HCT116 (cell line): Measurements from ENCODE around the gene TMEM40. TPM values are rescaled to one million over a fixed set of nuclear protein-coding genes. Genes with fewer than 3 reads are reported as not detected.

ENCODE experiments used
- ATAC-seq: fragments of 200-7000 bp; cut with Tn5 transposase; 2 replicates; pipeline ENCODE4 v1.9.1; 2020; ENCODE audit warnings: mild to moderate bottlenecking, moderate library complexity
- BruUV-seq: library from RNA; stranded (reverse); fragments of 400-500 nt; replicated peaks from 2 replicates; lab custom pipeline; 2021; lab: Mats Ljungman, UMichigan
- CTCF ChIA-PET: fragments of 300-600 bp; sonication (Branson Sonifier 250); formaldehyde crosslinking; loops from one replicate; lab custom pipeline; 2021; ENCODE audit warnings: antibody characterized with exemption; lab: Charles Lee
- POLR2A ChIA-PET: fragments of 300-600, 350-600 bp; sonication (Branson Sonifier 250); formaldehyde crosslinking; loops from one replicate; lab custom pipeline; 2021; ENCODE audit warnings: antibody characterized with exemption; lab: Charles Lee
- RAD21 ChIA-PET, 2 experiments: fragments of 300-600 bp; sonication (Branson Sonifier 250); formaldehyde crosslinking; loops; one replicate each; lab custom pipeline; 2023; ENCODE audit warnings: low total read pairs in 2 of 2; ENCODE audit not compliant: uncharacterized antibody in 2 of 2, unreplicated experiment in 2 of 2, low non-redundant PET in 1 of 2; lab: Charles Lee
- DNase-seq: peaks from one replicate; pipeline ENCODE4 v3.0.0-alpha.2; 2010; ENCODE audit warnings: low read depth, low spot score
- H2AFZ ChIP-seq: fragments of 200-600 bp; shearing (Covaris generic), sonication (generic); 2 replicates; pipeline ENCODE4 v1.6.1; 2017; ENCODE audit warnings: low read depth, mixed run types, mixed read lengths, antibody characterized with exemption, low read length; ENCODE audit not compliant: poor library complexity, severe bottlenecking
- H3K27ac ChIP-seq: 2 replicates; pipeline ENCODE4 v1.5.1; 2012; ENCODE audit warnings: low read depth, low read length
- H3K27me3 ChIP-seq: fragments of 200-600 bp; sonication (generic); 2 replicates; pipeline ENCODE4 v1.6.1; 2016; ENCODE audit warnings: mixed run types, low read length, mixed read lengths; ENCODE audit not compliant: insufficient read depth
- H3K36me3 ChIP-seq, 2 experiments: fragments of 200-500 bp in 1 of 2; fragments of 200-600 bp in 1 of 2; sonication (Bioruptor generic) in 1 of 2; sonication (generic) in 1 of 2; 2 replicates each; pipeline versions ENCODE4 v1.5.1 to v1.6.1; 2014 to 2016; ENCODE audit warnings: low read length in 2 of 2, inconsistent platforms in 1 of 2, mixed read lengths in 1 of 2, mixed run types in 1 of 2; ENCODE audit not compliant: insufficient read depth in 2 of 2, control insufficient read depth in 1 of 2
- H3K4me1 ChIP-seq, 2 experiments: fragments of 200-600 bp in 1 of 2; sonication (generic) in 1 of 2; 2 replicates each; pipeline versions ENCODE4 v1.5.1 to v1.6.1; 2012 to 2017; ENCODE audit warnings: low read length in 2 of 2, inconsistent platforms in 1 of 2, mild to moderate bottlenecking in 1 of 2, mixed read lengths in 1 of 2, mixed run types in 1 of 2, moderate library complexity in 1 of 2; ENCODE audit not compliant: insufficient read depth in 2 of 2, control insufficient read depth in 1 of 2
- H3K4me2 ChIP-seq: fragments of 200-600 bp; sonication (generic); 2 replicates; pipeline ENCODE4 v1.6.1; 2017; ENCODE audit warnings: mixed run types, low read length, mixed read lengths
- H3K4me3 ChIP-seq, 2 experiments: fragments of 200-600 bp in 1 of 2; sonication (generic) in 1 of 2; replicated peaks in 1 of 2; 2 replicates each; pipeline ENCODE4 v1.5.1; 2011 to 2016; ENCODE audit warnings: low read length in 2 of 2, control low read depth in 1 of 2, low read depth in 1 of 2, mild to moderate bottlenecking in 1 of 2, mixed read lengths in 1 of 2, mixed run types in 1 of 2
- H3K79me2 ChIP-seq: fragments of 200-600 bp; sonication (generic); 2 replicates; pipeline ENCODE4 v1.6.1; 2017; ENCODE audit warnings: mild to moderate bottlenecking, mixed run types, low read length, moderate library complexity, mixed read lengths; ENCODE audit not compliant: insufficient read depth
- H3K9ac ChIP-seq: fragments of 200-600 bp; sonication (generic); 2 replicates; pipeline ENCODE4 v1.6.1; 2016; ENCODE audit warnings: low read length, mixed read lengths
- H3K9me2 ChIP-seq: fragments of 200-600 bp; sonication (generic), shearing (Covaris generic); 2 replicates; pipeline ENCODE4 v1.6.1; 2017; ENCODE audit warnings: mixed run types, mild to moderate bottlenecking, moderate library complexity; ENCODE audit not compliant: insufficient read depth
- H3K9me3 ChIP-seq, 2 experiments: fragments of 200-500 bp in 1 of 2; fragments of 200-600 bp in 1 of 2; sonication (Bioruptor generic) in 1 of 2; sonication (generic) in 1 of 2; 2 replicates each; pipeline ENCODE4 v1.6.1; 2014 to 2017; ENCODE audit warnings: low read length in 2 of 2, mixed read lengths in 2 of 2, inconsistent platforms in 1 of 2, low read depth in 1 of 2, mild to moderate bottlenecking in 1 of 2, mixed run types in 1 of 2, moderate library complexity in 1 of 2; ENCODE audit not compliant: control insufficient read depth in 1 of 2, insufficient read depth in 1 of 2
- H4K20me1 ChIP-seq: fragments of 200-600 bp; sonication (generic), shearing (Covaris generic); 2 replicates; pipeline ENCODE4 v1.6.1; 2017; ENCODE audit warnings: mixed run types, mild to moderate bottlenecking, moderate library complexity; ENCODE audit not compliant: insufficient read depth
- EZH2 ChIP-seq: fragments of 200-600 bp; sonication (generic); IDR thresholded peaks from 2 replicates; pipeline ENCODE4 v1.6.1; 2017; ENCODE audit warnings: antibody characterized with exemption, mixed run types
- EZH2phosphoT487 ChIP-seq: fragments of 200-600 bp; IDR thresholded peaks from 2 replicates; pipeline ENCODE4 v1.6.1; 2018; ENCODE audit warnings: antibody characterized with exemption, borderline replicate concordance
- FOSL1 ChIP-seq: IDR thresholded peaks from 2 replicates; pipeline ENCODE4 v1.6.1; 2012; ENCODE audit warnings: low read depth
- JUND ChIP-seq: IDR thresholded peaks from 2 replicates; pipeline ENCODE4 v1.6.1; 2012
- POLR2A ChIP-seq: IDR thresholded peaks from 2 replicates; pipeline ENCODE4 v1.7.0; 2011; ENCODE audit warnings: borderline replicate concordance; ENCODE audit not compliant: insufficient read depth, insufficient read length; ENCODE audit errors: extremely low read depth
- SP1 ChIP-seq: IDR thresholded peaks from 2 replicates; pipeline ENCODE4 v1.6.1; 2012; ENCODE audit warnings: low read depth
- SRF ChIP-seq: IDR thresholded peaks from 2 replicates; pipeline ENCODE4 v1.6.1; 2012; ENCODE audit warnings: low read depth
- ZFX ChIP-seq: fragments of 450-650 bp; IDR thresholded peaks from 2 replicates; pipeline ENCODE4 v1.6.1; 2017
- ZNF274 ChIP-seq: fragments of 200-500 bp; sonication (Bioruptor generic); IDR thresholded peaks from 2 replicates; pipeline ENCODE4 v1.6.1; 2014; ENCODE audit warnings: mild to moderate bottlenecking, low read depth, low read length, inconsistent platforms
- intact Hi-C: fragments of 100-400 bp; cut with micrococcal nuclease; formaldehyde crosslinking; loops from 2 replicates; pipeline ENCODE4 v1.10.0; 2022
- total RNA-seq: library from RNA; stranded (reverse); gene quantifications from one replicate; pipeline ENCODE4 v1.2.1, GENCODE V29; 2021; ENCODE audit not compliant: unreplicated experiment
- TF ChIP-seq, protein P1 (sequence below), 3 experiments: fragments of 200-600 bp in 1 of 3; sonication (generic) in 1 of 3; IDR thresholded peaks in 2 of 3; conservative IDR thresholded peaks in 1 of 3; 2 replicates each; pipeline ENCODE4 v1.5.1; 2012 to 2017; ENCODE audit warnings: low read depth in 2 of 3, low read length in 2 of 3, antibody characterized with exemption in 1 of 3, borderline replicate concordance in 1 of 3, control low read depth in 1 of 3, mild to moderate bottlenecking in 1 of 3, mixed read lengths in 1 of 3, mixed run types in 1 of 3, moderate library complexity in 1 of 3; ENCODE audit not compliant: insufficient read depth in 1 of 3
- TF ChIP-seq, protein P2 (sequence below): IDR thresholded peaks from 2 replicates; pipeline ENCODE4 v1.6.1; 2012

The TMEM40 gene
- total RNA-seq, 1 experiment from 2014 or later, result 12.3 TPM

DNA sequence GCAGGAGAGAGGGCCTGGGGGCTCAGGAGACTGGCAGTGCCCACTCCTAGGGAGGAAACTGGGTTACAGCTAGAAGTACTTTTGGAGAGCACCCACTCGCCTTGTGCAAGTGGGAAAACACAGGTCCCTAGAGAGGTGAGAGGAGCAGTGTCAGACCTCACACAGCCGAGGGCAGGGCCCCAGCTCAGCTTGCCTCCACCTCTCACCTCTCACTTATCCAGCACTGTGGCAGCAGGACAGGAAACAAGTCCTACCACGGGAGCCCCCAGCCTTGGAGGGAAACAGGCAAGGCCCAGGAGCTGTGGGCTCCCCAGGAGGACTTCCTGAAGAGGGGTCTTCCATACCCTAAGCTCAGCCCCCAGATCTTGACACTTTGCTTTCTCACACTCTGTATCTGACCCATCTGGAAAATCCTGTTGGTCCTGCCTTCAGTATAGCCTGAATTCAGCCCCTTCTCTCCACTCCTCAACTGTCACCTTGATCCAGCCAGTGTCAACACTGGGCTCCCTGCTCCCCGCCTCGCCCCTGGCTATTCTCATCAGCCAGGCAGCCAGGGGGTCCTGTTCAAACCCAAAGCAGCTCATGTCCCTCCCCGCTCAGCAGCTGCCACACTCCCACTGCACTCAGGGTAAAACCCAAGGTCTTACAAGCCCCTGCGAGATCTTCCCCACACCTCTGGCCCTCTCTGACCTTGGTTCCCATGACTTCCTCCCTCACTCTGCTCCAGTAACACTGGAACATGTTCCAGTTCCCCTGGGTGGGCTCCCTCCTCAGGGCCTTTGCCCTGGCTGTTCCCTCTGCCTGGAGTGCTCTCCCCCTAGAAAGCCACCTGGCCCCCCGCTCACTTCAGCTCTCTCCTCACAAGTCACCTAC lies 870 bp upstream of the TMEM40 start:
- Histone ChIP-seq H3K9me3 (no peaks in the 10 kb centered on the region), H3K36me3 (no peaks in the 10 kb centered on the region), H3K79me2 (no peaks in the 10 kb centered on the region), H3K27me3 (no peaks in the 10 kb centered on the region), H3K4me1 (peaks cover 32 to 51% of the 10 kb centered on the region in 2 experiments), H3K4me2 (peak overlapping the region; percentile 84), H2AFZ (no peak overlapping the region), H3K9me2 (no peaks in the 10 kb centered on the region), H3K9ac (peak overlapping the region; percentile 67), H3K27ac (peak overlapping the region; percentile 79), H4K20me1 (no peaks in the 10 kb centered on the region), H3K4me3 (peak overlapping the region; percentile 23 to 49; a peak in 3 of 4 replicates)
- intact Hi-C loops, result no loop called here
- ATAC-seq, result peak; percentile 43
- TF ChIP-seq ZFX (peak; percentile 40; the same call in 1 of the 2 replicates), SRF (no peak)
- ChIA-PET POLR2A (interaction anchor here (1.0 to 1.5 kb wide), 4 partner anchors 8 to 48 kb away, joined by 3 to 5 read pairs (median 4); no protein-coding TSS in a partner anchor), RAD21 (no interaction called here), CTCF (interaction anchor here (1.5 kb wide), 1 partner anchor 50 kb away, joined by 4 read pairs; no protein-coding TSS in a partner anchor)
- BruUV-seq, result TSS peak; percentile 96
- no peak for DNase-seq

DNA sequence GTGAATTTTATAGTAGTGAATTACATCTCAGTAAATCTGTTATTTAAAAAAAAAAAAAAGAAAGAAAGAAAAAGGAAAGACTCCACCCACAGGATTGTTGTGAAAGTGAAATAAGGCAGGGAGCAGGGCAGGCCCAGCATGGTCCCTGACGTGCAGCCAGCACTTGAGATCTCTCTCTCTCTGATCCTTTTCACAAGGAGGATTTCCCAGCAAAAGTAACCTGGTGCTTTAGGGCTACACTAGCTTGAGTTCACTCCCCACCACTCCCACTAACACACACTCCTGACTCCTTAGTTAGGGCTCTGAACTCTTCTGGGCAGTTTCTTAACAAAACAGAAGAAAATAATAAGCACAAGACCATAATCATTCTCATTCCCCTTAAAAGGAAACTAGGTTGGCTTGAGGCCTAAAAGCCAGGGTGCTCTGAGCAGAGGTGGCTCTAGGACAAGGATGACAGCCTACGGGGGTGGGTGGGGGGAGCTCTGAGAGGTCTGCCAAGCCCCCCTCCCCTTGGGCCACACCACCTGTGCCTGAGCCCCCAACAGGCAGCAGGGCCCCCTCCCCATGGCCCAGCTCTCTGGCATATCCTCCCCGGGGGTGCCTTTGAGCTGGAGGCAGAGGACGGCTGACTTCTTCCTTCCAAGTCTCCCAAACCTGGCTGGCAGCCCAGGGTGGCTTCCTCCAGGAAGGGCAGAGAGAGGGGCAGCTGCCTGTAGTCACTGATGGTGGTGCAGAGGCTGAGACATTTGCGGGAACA lies 856 bp downstream of the TMEM40 start:
- CTCF ChIA-PET, result interaction anchor here (0.6 to 1.5 kb wide), 3 partner anchors 51 to 64 kb away, joined by 4 read pairs; no protein-coding TSS in a partner anchor
- ATAC-seq, result no peak
- intact Hi-C loops, result no loop called here

More for the DNA sequence above, 856 bp downstream of the TMEM40 start:
- no TSS peak for BruUV-seq
- Histone ChIP-seq H3K4me1 (peaks cover 37 to 60% of the 10 kb centered on the region in 2 experiments), H3K9me2 (no peaks in the 10 kb centered on the region), H3K79me2 (no peaks in the 10 kb centered on the region), H3K27me3 (no peaks in the 10 kb centered on the region), H3K36me3 (no peaks in the 10 kb centered on the region), H2AFZ (no peak overlapping the region)
- no peak for DNase-seq
- TF ChIP-seq JUND (no peak), EZH2 (no peak), ZNF274 (no peak), SP1 (no peak), EZH2phosphoT487 (no peak), FOSL1 (no peak), ZFX (no peak), SRF (no peak), POLR2A (no peak)
- TF ChIP-seq, protein P1, sequence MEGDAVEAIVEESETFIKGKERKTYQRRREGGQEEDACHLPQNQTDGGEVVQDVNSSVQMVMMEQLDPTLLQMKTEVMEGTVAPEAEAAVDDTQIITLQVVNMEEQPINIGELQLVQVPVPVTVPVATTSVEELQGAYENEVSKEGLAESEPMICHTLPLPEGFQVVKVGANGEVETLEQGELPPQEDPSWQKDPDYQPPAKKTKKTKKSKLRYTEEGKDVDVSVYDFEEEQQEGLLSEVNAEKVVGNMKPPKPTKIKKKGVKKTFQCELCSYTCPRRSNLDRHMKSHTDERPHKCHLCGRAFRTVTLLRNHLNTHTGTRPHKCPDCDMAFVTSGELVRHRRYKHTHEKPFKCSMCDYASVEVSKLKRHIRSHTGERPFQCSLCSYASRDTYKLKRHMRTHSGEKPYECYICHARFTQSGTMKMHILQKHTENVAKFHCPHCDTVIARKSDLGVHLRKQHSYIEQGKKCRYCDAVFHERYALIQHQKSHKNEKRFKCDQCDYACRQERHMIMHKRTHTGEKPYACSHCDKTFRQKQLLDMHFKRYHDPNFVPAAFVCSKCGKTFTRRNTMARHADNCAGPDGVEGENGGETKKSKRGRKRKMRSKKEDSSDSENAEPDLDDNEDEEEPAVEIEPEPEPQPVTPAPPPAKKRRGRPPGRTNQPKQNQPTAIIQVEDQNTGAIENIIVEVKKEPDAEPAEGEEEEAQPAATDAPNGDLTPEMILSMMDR (IDR thresholded peaks at IDR 0.05 in 2 of 3, conservative IDR thresholded peaks at IDR 0.05 in 1 of 3; ENCODE audit: borderline replicate concordance in 1 of 3, insufficient read depth in 1 of 3, low read depth in 2 of 3, low read length in 2 of 3), result no peak
- TF ChIP-seq, protein P2, sequence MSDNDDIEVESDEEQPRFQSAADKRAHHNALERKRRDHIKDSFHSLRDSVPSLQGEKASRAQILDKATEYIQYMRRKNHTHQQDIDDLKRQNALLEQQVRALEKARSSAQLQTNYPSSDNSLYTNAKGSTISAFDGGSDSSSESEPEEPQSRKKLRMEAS, result no peak
- TF ChIP-seq, all 23 proteins: peak for 0
- Histone ChIP-seq H3K9ac (peak overlapping the region; percentile 67), H3K4me2 (peak overlapping the region; percentile 84), H4K20me1 (no peaks in the 10 kb centered on the region), H3K27ac (peak overlapping the region; percentile 79), H3K9me3 (no peaks in the 10 kb centered on the region), H3K4me3 (peak overlapping the region; percentile 23 to 49; a peak in 3 of 4 replicates)
- ChIA-PET POLR2A (interaction anchor here (1.0 to 1.1 kb wide), 5 partner anchors 8 to 83 kb away, joined by 3 to 5 read pairs (median 3); partner anchors contain the start of gene RPL32), RAD21 (no interaction called here)
